HG03066 (cell line): ENCODE results near the gene CWC15.
"Not testable (repeated sequence)": the region's sequence is repeated elsewhere in the genome, so short reads cannot be mapped to it uniquely, and the experiment has no call there.

Source experiments
- ATAC-seq: cut with Tn5 transposase; IDR thresholded peaks from one replicate; pipeline ENCODE4 v1.9.1; 2021; ENCODE audit warnings: low read depth; ENCODE audit not compliant: unreplicated experiment

The CWC15 gene

GRCh38 chr11:94973099-94973968, at the start of gene CWC15, which contains the start of gene KDM4D:
TSS of gene CWC15 (minus strand) at chr11:94973556. CDS start at chr11:94972185, 1,371 bp downstream.
TSS of gene KDM4D (plus strand) at chr11:94973709. CDS start at chr11:94997373, 23,664 bp downstream.
- peak; percentile 100 for ATAC-seq

- ATAC-seq, result not testable (repeated sequence)
These were observed 48.1 kb upstream of the CWC15 start for GRCh38 chr11:95021468-95021867.

- no peak for ATAC-seq
These were observed 42.8 kb upstream of the CWC15 start for GRCh38 chr11:95016139-95016538.

DNA sequence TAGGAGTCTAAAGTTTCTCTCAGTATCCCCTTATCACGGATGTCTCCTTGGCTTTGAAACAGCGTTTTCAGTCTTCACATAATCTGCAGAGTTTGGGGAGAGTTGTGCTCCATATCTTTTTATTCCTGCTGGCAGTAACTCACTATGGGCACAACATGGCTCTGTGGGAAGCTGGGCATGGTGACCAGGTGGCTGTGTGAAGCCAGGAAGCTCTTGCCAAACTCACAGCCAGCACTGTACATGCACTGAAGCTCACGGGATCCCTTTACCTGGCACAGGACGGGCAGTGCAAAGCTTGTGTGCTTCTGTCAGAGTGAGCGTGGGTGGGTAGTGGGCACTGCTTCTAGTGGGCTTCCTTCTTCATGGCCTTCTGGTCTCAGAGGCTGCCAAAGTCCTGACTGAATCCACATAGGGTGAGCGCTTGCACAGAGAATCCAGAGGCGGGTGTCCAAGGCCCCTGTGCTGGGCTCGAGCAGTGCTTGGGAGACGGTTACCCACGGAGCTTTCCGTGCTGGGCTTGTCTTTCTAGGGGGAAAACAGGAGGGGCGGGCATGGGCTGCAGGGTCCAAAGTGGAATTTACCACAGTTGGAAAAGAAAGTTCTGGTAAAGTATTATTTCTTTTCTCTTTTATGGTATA, 40.9 kb upstream of the CWC15 start:
- ATAC-seq, result no peak

- ATAC-seq, result no peak
These were observed 38.0 kb upstream of the CWC15 start for GRCh38 chr11:95011376-95011775.

GRCh38 chr11:95005642-95006041, 32.3 kb upstream of the CWC15 start:
- no peak for ATAC-seq

DNA sequence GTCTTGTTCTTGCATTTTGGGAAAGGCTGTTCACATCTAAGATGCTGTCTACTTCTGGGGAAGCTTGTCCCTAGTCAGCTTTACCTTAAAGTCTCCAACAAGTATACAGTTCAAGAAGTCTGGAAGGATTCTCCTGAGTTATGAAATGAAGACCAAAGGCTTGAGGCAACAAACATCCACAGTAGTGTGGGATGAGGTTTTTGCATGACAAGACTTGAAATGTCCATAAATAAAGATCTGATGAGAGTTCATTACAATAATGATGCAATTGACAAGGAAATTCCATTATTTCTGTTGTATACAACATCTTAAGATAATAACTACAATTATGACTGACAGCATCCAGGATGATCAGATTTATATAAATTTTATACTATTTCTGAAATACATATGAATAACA, 30.4 kb upstream of the CWC15 start:
- no peak for ATAC-seq

- ATAC-seq, result no peak
These were observed 24.9 kb upstream of the CWC15 start for GRCh38 chr11:94998285-94998684.

- ATAC-seq, result no peak
These were observed 24.1 kb upstream of the CWC15 start for GRCh38 chr11:94997437-94997836.

GRCh38 chr11:94993400-94993943, 20.1 kb upstream of the CWC15 start:
- no peak for ATAC-seq

GRCh38 chr11:94988748-94989147, 15.4 kb upstream of the CWC15 start:
- no peak for ATAC-seq

DNA sequence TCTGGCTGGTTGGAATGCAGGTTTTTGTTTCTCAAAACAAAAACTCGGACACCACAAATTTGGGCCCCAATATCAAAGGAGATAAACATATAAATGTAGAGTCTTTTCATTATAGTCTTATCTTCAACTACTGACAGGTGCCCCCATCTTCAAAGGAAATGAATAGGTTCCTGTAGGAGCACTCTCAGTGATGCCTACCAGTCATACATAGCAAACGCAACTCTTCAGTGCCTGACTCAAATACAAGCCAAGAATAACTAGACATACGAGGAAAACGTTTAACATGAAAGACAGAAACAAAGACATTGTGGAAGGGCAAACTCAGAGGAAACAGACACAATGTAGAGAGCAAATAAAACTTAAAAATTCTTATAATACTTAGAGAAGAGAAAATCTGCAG, 14.0 kb upstream of the CWC15 start:
- ATAC-seq, result no peak

GRCh38 chr11:94975599-94975998, 2.2 kb upstream of the CWC15 start:
- no peak for ATAC-seq

GRCh38 chr11:94974178-94974577, 822 bp upstream of the CWC15 start:
- ATAC-seq, result no peak

GRCh38 chr11:94972700-94973098, 657 bp downstream of the CWC15 start:
- no peak for ATAC-seq

DNA sequence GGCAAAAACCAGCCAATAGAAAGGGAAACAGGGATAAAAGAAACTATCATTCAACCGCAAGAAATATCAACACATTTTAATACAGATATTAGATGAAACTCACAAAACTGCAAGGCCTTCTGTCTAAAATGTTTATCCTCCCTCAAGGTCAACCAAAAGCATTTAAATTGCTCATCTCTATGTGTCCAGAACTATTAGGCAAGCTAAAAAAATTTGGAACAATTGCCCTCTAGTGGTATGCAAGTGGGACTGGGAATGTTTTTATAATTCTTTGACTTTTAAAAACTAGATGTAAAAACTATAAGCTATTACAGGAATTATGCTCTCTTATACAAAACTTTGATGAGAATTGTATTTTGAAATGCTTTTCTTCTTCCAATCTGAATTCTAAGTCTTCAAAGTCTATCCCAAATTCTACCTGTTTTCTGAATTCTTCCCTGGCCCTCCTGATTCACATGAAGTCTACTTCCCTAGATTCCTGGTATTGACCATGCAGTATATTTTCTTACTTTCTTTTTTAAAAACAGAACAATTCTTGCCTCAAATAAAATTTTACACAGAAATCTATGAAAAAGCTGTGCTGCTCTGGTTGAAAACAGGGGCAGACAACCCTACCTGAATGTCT, 4.9 kb downstream of the CWC15 start:
- ATAC-seq, result no peak

GRCh38 chr11:94964934-94965333, 8.4 kb downstream of the CWC15 start:
- ATAC-seq, result no peak

DNA sequence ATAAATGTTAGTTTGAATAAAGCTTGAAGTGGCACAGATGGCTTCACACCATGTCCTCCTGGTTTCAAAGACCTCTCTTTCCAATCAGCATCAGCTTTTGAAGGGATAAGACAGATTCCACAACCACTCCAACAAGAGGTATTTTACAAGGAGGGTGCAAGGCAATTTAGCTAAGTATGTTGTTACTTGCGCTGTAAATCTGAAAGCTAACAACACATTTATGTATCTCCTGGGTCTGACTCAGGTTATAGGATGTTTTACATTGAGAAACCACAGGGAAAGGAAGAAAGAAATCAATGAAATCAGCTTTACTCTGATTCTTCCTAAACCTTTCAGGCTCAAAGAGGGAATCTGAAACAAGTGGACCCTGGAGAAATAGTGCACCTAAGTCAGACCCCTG, 12.1 kb downstream of the CWC15 start:
- ATAC-seq, result no peak

- no peak for ATAC-seq
These were observed 12.9 kb downstream of the CWC15 start for GRCh38 chr11:94960488-94960887.

GRCh38 chr11:94959179-94959578, 14.2 kb downstream of the CWC15 start:
- ATAC-seq, result no peak

DNA sequence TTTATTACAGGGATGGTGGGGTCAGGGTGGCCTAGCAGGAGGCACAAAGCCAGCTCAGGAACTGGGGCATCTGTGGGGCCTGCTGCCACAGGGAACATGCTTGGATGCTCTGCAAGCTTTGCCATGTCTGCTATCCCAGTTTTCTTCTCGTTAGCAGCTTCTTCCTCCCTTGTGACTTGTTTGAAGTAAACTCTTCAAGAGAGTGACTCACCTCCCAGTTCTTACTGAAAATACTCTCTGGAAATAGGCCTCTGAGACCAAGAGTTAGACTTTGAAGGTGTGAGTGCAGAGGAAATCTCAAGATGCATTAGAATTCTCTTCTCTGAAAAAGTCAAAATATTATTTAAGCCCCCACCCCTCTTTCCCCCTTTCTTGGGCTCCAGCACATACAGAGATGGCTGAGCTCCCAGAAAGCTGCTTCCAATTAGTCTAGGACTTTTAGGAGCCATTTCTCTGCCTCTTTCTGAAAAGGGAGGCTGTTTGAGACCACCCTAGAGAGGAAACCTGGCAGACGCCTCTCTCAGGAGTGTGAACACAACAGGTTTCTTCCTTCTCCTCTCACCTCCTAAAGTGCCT, 15.1 kb downstream of the CWC15 start:
- no peak for ATAC-seq
